Measurements from ENCODE around the gene CALM3. TPM values are rescaled to one million over a fixed set of nuclear protein-coding genes. Genes with fewer than 3 reads are reported as not detected.
A peak's percentile ranks its signal among the peaks of the same experiment; 100 is the strongest.

Gene CALM3
- total RNA-seq, 6 experiments from 2014 or later: 83.8 to 119 (median 92.2) TPM

DNA sequence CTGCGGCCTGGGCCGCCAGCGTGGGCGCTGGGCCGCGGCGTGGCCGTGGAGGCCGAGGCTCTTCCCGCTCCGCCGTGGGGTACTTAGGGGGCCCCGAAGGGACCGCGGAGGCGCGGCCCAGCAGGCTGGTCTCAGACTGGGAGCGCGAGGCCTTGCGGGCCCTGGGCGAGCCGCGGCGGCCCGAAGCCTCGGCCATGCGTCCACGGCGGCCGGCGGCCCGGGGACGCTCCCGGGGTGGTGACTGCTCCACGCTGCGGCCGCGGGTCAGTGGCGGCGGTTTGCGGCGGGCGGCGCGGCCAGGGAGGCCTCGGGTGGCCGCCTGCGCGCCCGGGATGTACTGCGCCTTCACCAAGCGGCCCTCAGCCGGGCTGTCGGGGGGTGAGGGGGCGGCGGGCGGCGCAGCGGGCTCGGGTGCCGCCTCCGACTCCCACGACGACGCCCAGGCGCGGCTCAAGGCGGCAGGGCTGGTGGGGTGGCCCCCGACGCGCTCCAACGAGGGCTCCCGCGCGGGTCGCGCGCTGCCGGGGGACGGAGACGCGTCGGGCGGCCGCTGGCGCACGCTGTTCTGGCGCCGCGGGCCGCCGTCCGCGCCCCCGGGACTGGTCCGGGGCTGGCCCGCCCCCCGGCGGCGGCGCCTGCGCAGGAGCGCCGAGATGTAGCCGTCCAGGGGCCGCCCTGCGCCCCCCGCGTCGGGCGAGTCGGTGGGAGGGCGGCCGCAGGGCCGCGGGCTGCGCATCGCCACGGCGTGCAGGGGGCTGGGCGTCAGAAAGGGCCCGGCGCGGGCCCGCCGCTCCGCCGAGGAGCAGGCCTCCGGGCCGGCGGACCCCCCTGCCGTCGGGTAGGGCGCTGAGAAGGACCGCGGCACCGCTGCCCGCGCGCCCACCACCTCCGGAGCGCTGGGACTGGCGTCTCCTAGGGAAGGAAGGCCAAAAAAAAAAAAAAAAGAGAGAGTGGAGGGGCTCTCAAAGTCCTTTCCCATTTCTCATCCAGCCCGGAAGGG lies 48.1 kb downstream of the CALM3 start:
- no peak overlapping the region for H3K4me3 ChIP-seq
- 28% methylated on average over 2 of the region's 144 CpGs for WGBS (ENCODE audit: insufficient coverage, low coverage, low lambda C conversion rate, missing lambda C conversion rate)
- no peak for DNase-seq
- intact Hi-C loops (cut with DNase I): no loop called here
- TF ChIP-seq CTCF (IDR thresholded peaks at IDR 0.05) (no peak), POLR2A (IDR thresholded peaks at IDR 0.05) (no peak)
- no peak overlapping the region for H3K27ac ChIP-seq
- no peaks in the 10 kb centered on the region for H3K4me1 ChIP-seq
- ATAC-seq: no peak
- no peaks in the 10 kb centered on the region for H3K9me3 ChIP-seq
- no peaks in the 10 kb centered on the region for H3K36me3 ChIP-seq
- H3K27me3 ChIP-seq: peaks cover 0 to 12% of the 10 kb centered on the region in 2 donors

GRCh38 chr19:46650445-46650844 lies 49.3 kb downstream of the CALM3 start:
- Histone ChIP-seq H3K4me3 (no peak overlapping the region), H3K4me1 (no peaks in the 10 kb centered on the region), H3K27me3 (peaks cover 0 to 12% of the 10 kb centered on the region in 2 donors), H3K27ac (no peak overlapping the region), H3K9me3 (no peaks in the 10 kb centered on the region), H3K36me3 (no peaks in the 10 kb centered on the region)
- no peak for TF ChIP-seq CTCF (IDR thresholded peaks at IDR 0.05)
- TF ChIP-seq POLR2A (IDR thresholded peaks at IDR 0.05): no peak
- 67% methylated on average over 7 of the region's 7 CpGs for WGBS (ENCODE audit: insufficient coverage, low coverage, low lambda C conversion rate, missing lambda C conversion rate)
- intact Hi-C loops (cut with DNase I): no loop called here
- DNase-seq (no peak), ATAC-seq (no peak)

DNA sequence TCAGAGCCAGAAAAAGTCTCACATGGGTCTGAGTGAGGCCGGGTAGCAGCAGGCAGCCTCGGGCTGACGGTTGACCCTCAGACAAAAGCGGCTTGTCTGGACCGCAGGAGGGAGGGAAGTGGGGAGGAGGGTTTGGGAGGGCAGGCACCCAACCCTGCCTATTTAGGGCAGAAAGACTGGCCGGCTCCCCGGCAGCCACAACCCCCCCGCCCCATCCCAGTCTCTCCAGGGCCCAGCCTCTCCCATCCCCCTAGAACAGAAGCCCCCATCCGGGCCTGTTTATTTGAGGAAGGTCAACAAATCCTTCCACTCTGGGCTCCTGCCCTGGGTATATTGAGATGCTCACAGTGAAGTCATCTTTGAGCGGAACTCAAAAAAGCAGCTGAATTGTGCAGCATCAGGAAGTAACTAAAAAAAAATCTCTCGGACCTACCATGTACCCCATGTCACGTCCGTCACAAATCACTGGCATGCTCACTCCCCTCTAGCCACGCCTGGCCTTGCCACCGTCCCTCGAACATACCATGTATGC lies 53.6 kb downstream of the CALM3 start:
- intact Hi-C loops (cut with DNase I): no loop called here
- Histone ChIP-seq H3K27me3 (no peaks in the 10 kb centered on the region), H3K9me3 (no peaks in the 10 kb centered on the region), H3K4me1 (no peaks in the 10 kb centered on the region), H3K4me3 (no peak overlapping the region), H3K36me3 (no peaks in the 10 kb centered on the region), H3K27ac (no peak overlapping the region)
- 19% methylated on average over 11 of the region's 16 CpGs for WGBS (ENCODE audit: insufficient coverage, low coverage, low lambda C conversion rate, missing lambda C conversion rate)
- no peak for DNase-seq
- peak in 3 of 4 donors; percentile 10 to 37 (median 19) for ATAC-seq
- TF ChIP-seq CTCF (IDR thresholded peaks at IDR 0.05): no peak
- no peak for TF ChIP-seq POLR2A (IDR thresholded peaks at IDR 0.05)

GRCh38 chr19:46656541-46656940 lies 55.4 kb downstream of the CALM3 start:
- Histone ChIP-seq H3K4me1 (peaks cover 0 to 7% (median 0%) of the 10 kb centered on the region in 4 donors), H3K4me3 (no peak overlapping the region), H3K27me3 (no peaks in the 10 kb centered on the region), H3K9me3 (no peaks in the 10 kb centered on the region), H3K36me3 (no peaks in the 10 kb centered on the region), H3K27ac (no peak overlapping the region)
- WGBS (ENCODE audit: insufficient coverage, low coverage, low lambda C conversion rate, missing lambda C conversion rate): 76% methylated on average over 5 of the region's 5 CpGs
- no peak for DNase-seq
- TF ChIP-seq POLR2A (IDR thresholded peaks at IDR 0.05) (no peak), CTCF (IDR thresholded peaks at IDR 0.05) (no peak)
- ATAC-seq: no peak
- intact Hi-C loops (cut with DNase I): no loop called here
